PC-3 (cell line): Measurements from ENCODE around the gene PHAX. TPM values are rescaled to one million over a fixed set of nuclear protein-coding genes. Genes with fewer than 3 reads are reported as not detected.

ENCODE experiments used
- ATAC-seq: fragments of 200-7000 bp; cut with Tn5 transposase; 2 replicates; pipeline ENCODE4 v1.9.1; 2020; ENCODE audit warnings: mild to moderate bottlenecking, moderate library complexity
- BruUV-seq: library from RNA; stranded (reverse); fragments of 400-500 nt; replicated peaks from 2 replicates; lab custom pipeline; 2021; lab: Mats Ljungman, UMichigan
- CTCF ChIA-PET: fragments of 300-600 bp; sonication (Branson Sonifier 250); formaldehyde crosslinking; loops from one replicate; lab custom pipeline; 2022; ENCODE audit warnings: antibody characterized with exemption; lab: Charles Lee
- POLR2A ChIA-PET: fragments of 300-600 bp; sonication (Branson Sonifier 250); formaldehyde crosslinking; loops from one replicate; lab custom pipeline; 2022; ENCODE audit warnings: antibody characterized with exemption; ENCODE audit not compliant: unreplicated experiment; lab: Charles Lee
- DNase-seq: peaks from one replicate; pipeline ENCODE4 v3.0.0-alpha.2; 2015
- H2AFZ ChIP-seq: fragments of 300-600 bp; sonication (generic); 2 replicates; pipeline ENCODE4 v1.6.0; 2016; ENCODE audit warnings: antibody characterized with exemption, low read length
- H3F3A ChIP-seq: fragments of 300-600 bp; sonication (generic); one replicate; pipeline ENCODE4 v1.6.0; 2017; ENCODE audit warnings: antibody characterized with exemption, low read length, control low read depth, mild to moderate bottlenecking; ENCODE audit not compliant: unreplicated experiment
- H3K27ac ChIP-seq: fragments of 300-600 bp; sonication (generic); 2 replicates; pipeline ENCODE4 v1.5.1; 2016; ENCODE audit warnings: mild to moderate bottlenecking, low read length
- H3K27me3 ChIP-seq: fragments of 300-600 bp; sonication (generic); 2 replicates; pipeline ENCODE4 v1.6.1; 2016; ENCODE audit warnings: low read length, mixed read lengths
- H3K36me3 ChIP-seq: fragments of 300-600 bp; sonication (generic); 2 replicates; pipeline ENCODE4 v1.6.1; 2016; ENCODE audit warnings: low read depth, mixed run types, low read length, mixed read lengths
- H3K4me1 ChIP-seq: fragments of 300-600 bp; sonication (generic); 2 replicates; pipeline ENCODE4 v1.5.1; 2016; ENCODE audit warnings: low read length; ENCODE audit not compliant: insufficient read depth
- H3K4me2 ChIP-seq: fragments of 300-600 bp; sonication (generic); 2 replicates; pipeline ENCODE4 v1.6.0; 2016; ENCODE audit warnings: low read length
- H3K4me3 ChIP-seq: fragments of 300-600 bp; sonication (generic); 2 replicates; pipeline ENCODE4 v1.5.1; 2016; ENCODE audit warnings: mild to moderate bottlenecking, low read length, mixed read lengths
- H3K79me2 ChIP-seq: fragments of 300-600 bp; sonication (generic); 2 replicates; pipeline ENCODE4 v1.6.1; 2017; ENCODE audit warnings: low read length, mixed read lengths
- H3K9ac ChIP-seq: fragments of 300-600 bp; sonication (generic); 2 replicates; pipeline ENCODE4 v1.6.0; 2016; ENCODE audit warnings: mild to moderate bottlenecking, low read length
- H3K9me2 ChIP-seq: fragments of 300-600 bp; sonication (generic); replicated peaks from 2 replicates; pipeline ENCODE4 v1.6.1; 2016; ENCODE audit warnings: mixed run types, low read length, mixed read lengths
- H3K9me3 ChIP-seq: fragments of 300-600 bp; sonication (generic); 2 replicates; pipeline ENCODE4 v1.6.1; 2016; ENCODE audit warnings: low read length, mixed read lengths
- H4K20me1 ChIP-seq: fragments of 300-600 bp; sonication (generic); 2 replicates; pipeline ENCODE4 v1.6.1; 2016; ENCODE audit warnings: low read length, mixed read lengths
- EZH2 ChIP-seq: fragments of 300-600 bp; sonication (generic); IDR thresholded peaks from one replicate; pipeline ENCODE4 v1.6.1; 2017; ENCODE audit warnings: antibody characterized with exemption, mild to moderate bottlenecking, low read length; ENCODE audit not compliant: unreplicated experiment
- EZH2phosphoT487 ChIP-seq: fragments of 300-600 bp; sonication (generic); IDR thresholded peaks from 2 replicates; pipeline ENCODE4 v1.6.1; 2018; ENCODE audit warnings: mild to moderate bottlenecking, antibody characterized with exemption, low read length, borderline replicate concordance
- intact Hi-C: fragments of 100-400 bp; cut with micrococcal nuclease; formaldehyde crosslinking; loops from 2 replicates; pipeline ENCODE4 v1.9.0; 2023
- total RNA-seq: library from RNA; depleted of rRNA; stranded (reverse); fragments of >200 nt; gene quantifications from 2 replicates; pipeline ENCODE4 v1.2.3, GENCODE V29; 2014
- TF ChIP-seq, protein P1 (sequence below): fragments of 300-600 bp; sonication (generic); conservative IDR thresholded peaks from 2 replicates; pipeline ENCODE4 v1.5.1; 2017; ENCODE audit warnings: antibody characterized with exemption, low read depth, mild to moderate bottlenecking, low read length

The PHAX gene
- total RNA-seq, 1 experiment from 2014 or later: 40.3 TPM

DNA sequence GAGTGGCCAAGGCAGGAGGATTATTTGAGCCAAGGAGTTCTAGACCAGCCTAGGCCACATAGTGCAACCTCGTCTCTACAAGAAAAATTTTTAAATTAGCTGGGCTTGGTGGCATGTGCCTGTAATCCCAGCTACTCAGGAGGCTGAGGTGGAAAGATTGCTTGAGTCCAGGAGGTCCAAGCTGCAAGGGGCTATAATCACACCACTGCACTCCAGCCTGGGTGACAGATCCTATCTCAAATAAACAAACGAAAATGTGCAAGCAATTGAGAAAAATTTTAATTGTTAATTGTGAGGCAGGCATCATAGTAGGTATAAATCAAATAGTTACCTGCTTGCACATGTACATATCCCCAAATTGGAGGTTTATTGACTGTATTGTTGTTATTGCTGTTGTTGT lies 21.0 kb upstream of the PHAX start:
- intact Hi-C loops: no loop called here
- Histone ChIP-seq H3K4me2 (no peak overlapping the region), H3K36me3 (peaks cover 21% of the 10 kb centered on the region), H4K20me1 (no peaks in the 10 kb centered on the region), H3K9ac (no peak overlapping the region), H3F3A (no peaks in the 10 kb centered on the region), H3K4me3 (no peak overlapping the region), H3K4me1 (no peaks in the 10 kb centered on the region), H3K9me2 (no peaks in the 10 kb centered on the region), H3K27ac (no peak overlapping the region), H3K9me3 (no peaks in the 10 kb centered on the region), H3K27me3 (no peaks in the 10 kb centered on the region), H2AFZ (no peak overlapping the region), H3K79me2 (no peaks in the 10 kb centered on the region)
- TF ChIP-seq, protein P1, sequence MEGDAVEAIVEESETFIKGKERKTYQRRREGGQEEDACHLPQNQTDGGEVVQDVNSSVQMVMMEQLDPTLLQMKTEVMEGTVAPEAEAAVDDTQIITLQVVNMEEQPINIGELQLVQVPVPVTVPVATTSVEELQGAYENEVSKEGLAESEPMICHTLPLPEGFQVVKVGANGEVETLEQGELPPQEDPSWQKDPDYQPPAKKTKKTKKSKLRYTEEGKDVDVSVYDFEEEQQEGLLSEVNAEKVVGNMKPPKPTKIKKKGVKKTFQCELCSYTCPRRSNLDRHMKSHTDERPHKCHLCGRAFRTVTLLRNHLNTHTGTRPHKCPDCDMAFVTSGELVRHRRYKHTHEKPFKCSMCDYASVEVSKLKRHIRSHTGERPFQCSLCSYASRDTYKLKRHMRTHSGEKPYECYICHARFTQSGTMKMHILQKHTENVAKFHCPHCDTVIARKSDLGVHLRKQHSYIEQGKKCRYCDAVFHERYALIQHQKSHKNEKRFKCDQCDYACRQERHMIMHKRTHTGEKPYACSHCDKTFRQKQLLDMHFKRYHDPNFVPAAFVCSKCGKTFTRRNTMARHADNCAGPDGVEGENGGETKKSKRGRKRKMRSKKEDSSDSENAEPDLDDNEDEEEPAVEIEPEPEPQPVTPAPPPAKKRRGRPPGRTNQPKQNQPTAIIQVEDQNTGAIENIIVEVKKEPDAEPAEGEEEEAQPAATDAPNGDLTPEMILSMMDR: no peak
- no peak for TF ChIP-seq EZH2phosphoT487
- TF ChIP-seq EZH2: no peak
- CTCF ChIA-PET: no interaction called here
- no TSS peak for BruUV-seq
- ATAC-seq: no peak
- POLR2A ChIA-PET: interaction anchor here (0.7 kb wide), 1 partner anchor 14 kb away, joined by 5 read pairs; no protein-coding TSS in a partner anchor
- DNase-seq: no peak

DNA sequence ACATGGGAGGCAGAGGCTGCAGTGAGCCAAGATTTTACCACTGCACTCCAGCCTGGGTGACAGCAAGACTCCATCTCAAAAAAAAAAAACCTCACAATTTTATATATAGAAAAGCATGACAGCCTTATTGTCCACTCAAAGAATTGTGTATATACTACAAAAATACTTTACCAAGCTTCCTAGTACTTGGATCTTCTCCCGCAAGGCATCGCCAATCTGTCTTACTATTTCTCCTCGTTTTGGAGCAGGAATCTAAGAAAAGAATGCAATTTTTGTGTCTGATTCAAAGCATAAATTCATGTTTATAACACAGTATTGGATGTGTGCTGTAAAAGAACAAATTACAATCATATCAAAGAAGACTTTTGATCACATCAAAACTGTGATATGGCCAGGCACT lies 17.0 kb upstream of the PHAX start:
- Histone ChIP-seq H3K36me3 (peaks cover 12% of the 10 kb centered on the region; the same call in 1 of the 2 replicates), H3K79me2 (no peaks in the 10 kb centered on the region), H4K20me1 (no peaks in the 10 kb centered on the region), H2AFZ (no peak overlapping the region), H3K9ac (no peak overlapping the region), H3K9me2 (no peaks in the 10 kb centered on the region), H3K4me1 (no peaks in the 10 kb centered on the region), H3K9me3 (no peaks in the 10 kb centered on the region), H3K27ac (no peak overlapping the region), H3F3A (no peaks in the 10 kb centered on the region), H3K4me3 (no peak overlapping the region), H3K4me2 (no peak overlapping the region), H3K27me3 (no peaks in the 10 kb centered on the region)
- TF ChIP-seq, protein P1: no peak
- TF ChIP-seq EZH2phosphoT487 (no peak), EZH2 (no peak)
- intact Hi-C loops: no loop called here
- POLR2A ChIA-PET: no interaction called here
- BruUV-seq: no TSS peak
- CTCF ChIA-PET: no interaction called here
- DNase-seq: no peak
- no peak for ATAC-seq

DNA sequence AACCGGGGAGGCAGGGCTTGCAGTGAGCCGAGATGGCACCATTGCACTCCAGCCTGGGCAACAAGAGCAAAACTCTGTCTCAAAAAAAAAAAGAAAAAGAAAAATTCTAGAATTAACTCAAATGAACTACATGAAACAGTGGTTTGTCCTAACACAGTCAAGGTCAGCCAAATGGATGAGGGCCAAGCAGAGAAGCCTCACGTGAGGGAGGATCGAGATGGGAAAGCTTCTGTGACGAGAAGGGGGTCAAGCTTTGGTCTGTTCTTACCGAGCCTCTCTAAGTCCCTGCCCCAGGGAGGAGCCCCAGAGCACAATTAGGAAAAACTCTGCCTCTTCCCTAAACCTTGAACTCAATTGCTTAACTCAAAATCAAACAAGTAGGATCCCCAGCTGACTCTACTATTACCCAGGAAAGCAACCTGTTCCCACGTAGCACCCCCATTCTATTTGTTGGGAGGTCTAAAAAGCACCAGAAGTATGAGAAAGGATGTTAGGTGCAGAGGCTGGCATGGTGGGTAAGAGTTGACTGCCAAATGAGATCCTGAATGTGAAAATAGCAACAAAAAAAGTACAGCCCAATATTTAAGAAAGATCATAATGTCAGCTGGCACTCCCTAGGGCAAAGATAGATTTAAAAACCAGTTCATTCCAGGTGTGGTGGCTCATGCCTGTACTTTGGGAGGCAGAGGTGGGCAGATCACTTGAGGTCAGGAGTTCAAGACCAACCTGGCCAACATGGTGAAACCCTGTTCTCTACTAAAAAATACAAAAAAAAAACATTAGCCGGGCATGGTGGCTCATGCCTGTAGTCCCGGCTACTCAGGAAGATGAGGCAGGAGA lies 13.0 kb upstream of the PHAX start:
- intact Hi-C loops: no loop called here
- Histone ChIP-seq H3K36me3 (peaks cover 8% of the 10 kb centered on the region), H3K27me3 (no peaks in the 10 kb centered on the region), H2AFZ (no peak overlapping the region), H3K9me2 (no peaks in the 10 kb centered on the region), H4K20me1 (no peaks in the 10 kb centered on the region), H3F3A (no peaks in the 10 kb centered on the region), H3K27ac (no peak overlapping the region), H3K4me1 (0 out of 2 replicates have a peak, but pooled peaks cover 5% of the 10 kb centered on the region), H3K9me3 (no peaks in the 10 kb centered on the region), H3K4me3 (no peak overlapping the region), H3K9ac (no peak overlapping the region), H3K4me2 (no peak overlapping the region), H3K79me2 (peaks cover 14% of the 10 kb centered on the region)
- DNase-seq (no peak), ATAC-seq (no peak)
- no peak for TF ChIP-seq EZH2
- no peak for TF ChIP-seq EZH2phosphoT487
- TF ChIP-seq, protein P1: no peak
- no TSS peak for BruUV-seq
- CTCF ChIA-PET: no interaction called here
- POLR2A ChIA-PET: no interaction called here
